ENCODE results near the gene STK4.

GRCh38 chr20:45019762-45020123, 53.4 kb downstream of the STK4 start:
- no peak for TF ChIP-seq CTCF (IDR thresholded peaks at IDR 0.05)
- no peak for TF ChIP-seq POLR2A (IDR thresholded peaks at IDR 0.05)
- TF ChIP-seq EP300 (IDR thresholded peaks at IDR 0.05), result no peak

Measured in ovary (tissue), 3 donors.